ENCODE results near the gene SLC22A13.
"Not testable (repeated sequence)": the region's sequence is repeated elsewhere in the genome, so short reads cannot be mapped to it uniquely, and the experiment has no call there.

Gene SLC22A13

GRCh38 chr3:38227989-38228388 is 37.6 kb upstream of the SLC22A13 start:
- no peak overlapping the region for H3K4me3 ChIP-seq (ENCODE audit: low read length)
- peak; percentile 58 for DNase-seq (ENCODE audit: low read depth)
- no peak for TF ChIP-seq CTCF (IDR thresholded peaks at IDR 0.05; ENCODE audit: insufficient read depth, low read depth, low read length, missing control alignments)

GRCh38 chr3:38229036-38229435 is 36.6 kb upstream of the SLC22A13 start:
- DNase-seq (ENCODE audit: low read depth), result no peak
- H3K4me3 ChIP-seq (ENCODE audit: low read length), result no peak overlapping the region
- no peak for TF ChIP-seq CTCF (IDR thresholded peaks at IDR 0.05; ENCODE audit: insufficient read depth, low read depth, low read length, missing control alignments)

GRCh38 chr3:38232701-38233100 is 32.9 kb upstream of the SLC22A13 start:
- TF ChIP-seq CTCF (IDR thresholded peaks at IDR 0.05; ENCODE audit: insufficient read depth, low read depth, low read length, missing control alignments), result no peak
- H3K4me3 ChIP-seq (ENCODE audit: low read length), result no peak overlapping the region
- no peak for DNase-seq (ENCODE audit: low read depth)

GRCh38 chr3:38235466-38235865 is 30.1 kb upstream of the SLC22A13 start:
- H3K4me3 ChIP-seq (ENCODE audit: low read length), result no peak overlapping the region
- TF ChIP-seq CTCF (IDR thresholded peaks at IDR 0.05; ENCODE audit: insufficient read depth, low read depth, low read length, missing control alignments), result no peak
- DNase-seq (ENCODE audit: low read depth), result peak; percentile 48

- no peak for TF ChIP-seq CTCF (IDR thresholded peaks at IDR 0.05; ENCODE audit: insufficient read depth, low read depth, low read length, missing control alignments)
- no peak overlapping the region for H3K4me3 ChIP-seq (ENCODE audit: low read length)
- no peak for DNase-seq (ENCODE audit: low read depth)
These were observed 27.1 kb upstream of the SLC22A13 start for GRCh38 chr3:38238416-38239008.

GRCh38 chr3:38242812-38243211 is 22.8 kb upstream of the SLC22A13 start:
- H3K4me3 ChIP-seq (ENCODE audit: low read length); DNase-seq (ENCODE audit: low read depth): not testable (repeated sequence)

- no peak for TF ChIP-seq CTCF (IDR thresholded peaks at IDR 0.05; ENCODE audit: insufficient read depth, low read depth, low read length, missing control alignments)
- no peak overlapping the region for H3K4me3 ChIP-seq (ENCODE audit: low read length)
- DNase-seq (ENCODE audit: low read depth), result no peak
These were observed 19.7 kb upstream of the SLC22A13 start for GRCh38 chr3:38245930-38246329.
